ENCODE data around the gene SERPINA3. TPM values are rescaled to one million over a fixed set of nuclear protein-coding genes. Genes with fewer than 3 reads are reported as not detected.

Gene SERPINA3
- total RNA-seq, 1 donor from 2014 or later: 36.4 TPM

DNA sequence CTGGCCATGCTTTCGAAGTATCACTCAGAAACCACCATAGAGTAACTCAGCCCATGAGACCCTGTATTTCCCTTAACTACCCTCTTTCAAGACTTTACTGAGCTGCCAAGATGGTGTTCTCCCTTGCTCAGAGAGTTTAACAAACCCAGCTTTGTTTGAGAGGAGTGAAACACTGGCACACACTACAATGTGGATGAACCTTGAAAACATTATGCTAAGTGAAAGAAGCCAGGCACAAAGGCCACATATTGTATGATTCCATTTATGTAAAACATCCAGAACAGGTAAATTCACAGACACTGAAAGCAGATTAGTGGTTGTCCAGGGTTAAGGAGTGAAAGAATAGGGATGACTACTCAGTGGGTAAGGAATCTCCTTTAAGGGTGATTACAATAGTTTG lies 18.9 kb downstream of the SERPINA3 start:
- Histone ChIP-seq H3K4me1 (no peaks in the 10 kb centered on the region), H3K4me3 (no peak overlapping the region), H3K27me3 (no peaks in the 10 kb centered on the region), H3K9me3 (no peaks in the 10 kb centered on the region), H3K36me3 (no peaks in the 10 kb centered on the region), H3K27ac (no peak overlapping the region)
- no peak for TF ChIP-seq CTCF (IDR thresholded peaks at IDR 0.05)
- ATAC-seq (no peak), DNase-seq (no peak)
- intact Hi-C loops (cut with DNase I): no loop called here

DNA sequence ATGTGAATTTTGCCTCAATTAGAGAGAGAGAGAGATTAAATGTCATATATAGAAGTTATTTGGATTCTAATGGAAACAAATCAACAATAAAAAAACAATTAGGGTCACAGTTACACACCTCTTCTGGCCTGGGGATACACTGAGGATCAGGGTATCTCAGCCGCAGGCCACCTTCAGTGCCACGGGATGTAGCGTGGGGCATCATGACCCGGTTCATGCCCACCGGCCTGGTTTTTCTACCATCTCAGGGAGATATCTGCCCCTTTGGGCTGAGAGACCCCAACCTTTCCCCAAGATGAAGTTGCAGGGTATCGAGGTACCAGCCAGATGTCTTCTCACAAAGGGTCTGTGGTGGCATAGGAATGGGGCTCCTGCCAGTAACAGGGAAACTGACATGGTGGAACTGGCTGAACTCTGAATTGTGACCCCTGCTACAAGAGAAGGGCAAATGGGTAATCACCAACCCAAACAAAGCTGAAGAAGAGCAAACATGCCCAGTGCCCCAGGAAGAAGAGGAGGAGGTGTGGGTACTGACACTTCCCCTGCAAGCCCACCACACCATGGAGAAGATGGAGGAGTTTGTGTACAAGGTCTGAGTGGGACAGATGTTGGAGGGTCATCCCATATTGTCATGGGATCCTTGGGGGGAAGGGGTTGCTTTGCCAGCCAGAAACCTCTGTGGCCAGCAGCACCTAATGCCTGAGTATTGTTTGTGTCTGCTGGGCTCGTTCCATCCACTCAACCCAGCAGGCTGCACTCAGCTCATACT lies 19.5 kb downstream of the SERPINA3 start:
- Histone ChIP-seq H3K27me3 (no peaks in the 10 kb centered on the region), H3K4me3 (no peak overlapping the region), H3K27ac (no peak overlapping the region), H3K9me3 (no peaks in the 10 kb centered on the region), H3K4me1 (no peaks in the 10 kb centered on the region), H3K36me3 (no peaks in the 10 kb centered on the region)
- ATAC-seq (no peak), DNase-seq (no peak)
- no peak for TF ChIP-seq CTCF (IDR thresholded peaks at IDR 0.05)
- intact Hi-C loops (cut with DNase I): no loop called here

- no peaks in the 10 kb centered on the region for H3K27me3 ChIP-seq
- H3K4me1 ChIP-seq: no peaks in the 10 kb centered on the region
- ATAC-seq (no peak), DNase-seq (no peak)
- no peak overlapping the region for H3K4me3 ChIP-seq
- no peak overlapping the region for H3K27ac ChIP-seq
- H3K9me3 ChIP-seq: no peaks in the 10 kb centered on the region
- intact Hi-C loops (cut with DNase I): no loop called here
- no peak for TF ChIP-seq CTCF (IDR thresholded peaks at IDR 0.05)
- H3K36me3 ChIP-seq: no peaks in the 10 kb centered on the region
Observed at GRCh38 chr14:94632305-94632590, 20.1 kb downstream of the SERPINA3 start.

- Histone ChIP-seq H3K36me3 (no peaks in the 10 kb centered on the region), H3K4me3 (no peak overlapping the region), H3K27me3 (no peaks in the 10 kb centered on the region), H3K4me1 (no peaks in the 10 kb centered on the region), H3K27ac (no peak overlapping the region), H3K9me3 (no peaks in the 10 kb centered on the region)
- TF ChIP-seq CTCF (IDR thresholded peaks at IDR 0.05): no peak
- DNase-seq: no peak
- intact Hi-C loops (cut with DNase I): no loop called here
- ATAC-seq: no peak
Observed at GRCh38 chr14:94633121-94633520, 20.9 kb downstream of the SERPINA3 start.

GRCh38 chr14:94635154-94635553 lies 23.0 kb downstream of the SERPINA3 start:
- no peaks in the 10 kb centered on the region for H3K4me1 ChIP-seq
- H3K27me3 ChIP-seq: no peaks in the 10 kb centered on the region
- no peaks in the 10 kb centered on the region for H3K9me3 ChIP-seq
- H3K27ac ChIP-seq: no peak overlapping the region
- no peak overlapping the region for H3K4me3 ChIP-seq
- ATAC-seq: no peak
- no peak for TF ChIP-seq CTCF (IDR thresholded peaks at IDR 0.05)
- intact Hi-C loops (cut with DNase I): no loop called here
- no peak for DNase-seq
- no peaks in the 10 kb centered on the region for H3K36me3 ChIP-seq
